OCI-M2 (cell line): ENCODE data around the gene CEMIP.

Experiments
- DNase-seq: peaks from one replicate; lab custom pipeline; 2025; ENCODE audit not compliant: unreplicated experiment; lab: John Stamatoyannopoulos, UW

CEMIP gene

DNA sequence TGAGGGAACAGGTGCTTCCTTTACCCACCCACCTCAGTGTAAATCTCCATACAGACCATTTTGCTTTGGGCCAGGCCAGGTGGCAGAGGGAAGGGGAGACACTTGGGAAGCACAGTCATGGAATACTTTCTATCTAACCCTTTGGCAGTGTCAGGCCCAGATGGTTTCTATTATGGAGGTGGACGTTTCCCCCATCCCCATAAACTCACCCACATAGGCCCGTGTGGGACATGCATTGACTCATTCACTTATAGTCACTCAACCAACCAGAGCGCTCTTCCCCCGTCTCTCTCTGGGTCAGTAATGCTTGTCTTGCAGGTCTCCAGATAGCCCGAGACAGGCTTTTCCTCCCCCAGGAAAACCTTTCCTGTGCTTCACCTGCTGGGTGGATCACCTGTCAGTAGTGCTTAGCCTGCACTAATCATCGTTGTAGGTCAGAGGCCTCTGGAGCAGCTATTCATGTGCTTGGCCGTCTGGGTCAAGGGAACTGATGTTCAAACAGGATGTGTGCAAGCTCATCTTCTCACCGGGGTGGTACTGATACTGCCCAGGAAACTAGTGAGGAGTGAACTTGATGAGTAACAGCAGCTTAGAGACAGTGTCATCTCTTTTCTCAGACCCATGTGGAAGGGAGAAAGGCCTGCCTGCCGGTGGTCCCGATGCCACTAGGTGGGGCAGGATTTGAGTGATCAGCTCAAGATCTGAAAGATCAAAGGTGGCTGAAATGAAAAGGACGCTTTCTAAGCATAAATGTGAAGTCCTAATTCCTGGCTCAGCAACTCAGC is 67.1 kb downstream of the CEMIP start:
- DNase-seq = no peak

DNA sequence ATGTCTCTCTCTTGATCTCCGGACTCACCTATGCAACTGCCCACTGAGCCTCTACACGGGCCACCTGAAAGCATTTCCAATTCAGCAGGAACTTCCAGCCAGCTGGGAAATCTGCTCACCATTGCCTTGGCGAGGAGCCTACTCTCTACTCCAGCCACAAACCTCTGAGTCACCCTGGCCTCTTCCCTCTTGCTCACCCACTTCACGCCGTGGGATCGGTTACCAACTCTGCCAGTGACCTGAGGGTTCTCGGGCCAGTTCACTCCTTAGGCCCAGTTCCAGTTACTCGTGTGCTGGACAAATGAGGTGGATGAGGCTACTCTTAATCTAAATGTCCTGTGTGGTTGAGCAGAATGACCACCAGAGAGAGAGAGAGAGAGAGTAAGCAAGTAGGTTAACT is 70.1 kb downstream of the CEMIP start:
- no peak for DNase-seq

DNA sequence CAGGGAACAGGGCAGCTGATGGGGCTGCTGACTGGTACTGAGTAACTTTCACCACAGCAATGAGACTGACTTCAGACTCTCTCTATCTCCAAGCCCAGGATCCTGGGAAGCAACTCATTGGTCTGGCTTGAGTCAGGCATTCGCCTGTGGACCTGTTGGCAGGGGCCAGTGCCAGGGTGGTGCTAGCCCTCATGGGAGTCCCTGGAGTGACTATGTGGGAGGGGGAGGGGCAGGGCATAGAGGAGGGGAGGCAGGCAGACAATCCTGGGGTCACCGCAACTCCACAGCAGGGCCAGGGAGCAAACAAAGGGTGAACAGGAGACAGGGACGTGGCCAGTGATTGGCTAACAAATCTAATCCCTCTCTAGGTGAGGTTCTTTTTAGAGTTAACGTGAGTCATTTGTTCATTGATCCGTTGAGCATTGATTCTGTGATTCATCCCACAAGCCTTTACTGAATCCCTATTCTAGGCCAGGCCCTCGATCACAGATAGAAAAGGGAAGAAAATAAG is 71.8 kb downstream of the CEMIP start:
- no peak for DNase-seq

DNA sequence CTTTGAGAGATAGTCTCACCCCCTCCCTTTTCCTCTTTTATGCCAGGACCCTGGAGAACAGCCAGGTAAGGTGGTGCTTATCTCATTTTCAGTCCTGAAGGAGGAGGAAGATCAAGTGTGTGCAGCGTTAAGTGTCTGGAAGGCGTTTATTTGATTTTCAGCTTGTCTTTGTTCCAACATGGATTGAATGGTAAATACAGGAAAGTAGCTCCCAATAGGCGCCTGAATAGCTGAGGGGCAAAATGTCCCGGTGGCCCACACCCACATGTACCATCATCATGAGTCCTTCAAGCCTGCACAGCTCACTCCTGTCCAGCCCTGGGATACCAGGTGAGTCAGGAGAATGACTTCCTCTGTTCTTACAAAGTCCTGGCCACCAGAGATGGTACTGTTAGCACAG is 73.5 kb downstream of the CEMIP start:
- no peak for DNase-seq

DNA sequence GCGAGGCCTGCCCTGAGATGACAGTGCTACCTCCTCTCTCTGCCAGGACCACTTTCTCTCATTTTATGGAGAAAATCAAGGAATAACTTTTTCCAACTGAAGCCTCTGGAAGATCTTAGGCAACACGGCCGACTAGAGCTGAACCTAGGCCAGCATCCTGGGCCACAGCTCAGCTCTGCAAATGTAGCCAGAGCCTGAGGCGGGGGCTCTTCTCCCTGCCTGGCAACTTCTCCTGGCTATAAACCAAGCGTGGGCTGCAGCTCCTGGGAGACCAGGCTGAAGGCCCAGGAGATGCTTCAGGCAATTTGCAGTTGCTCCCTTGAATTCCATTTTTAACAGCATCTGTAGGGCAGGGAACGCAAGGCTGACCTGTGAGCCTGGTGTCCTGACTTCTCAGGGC is 74.9 kb downstream of the CEMIP start:
- DNase-seq = no peak

DNA sequence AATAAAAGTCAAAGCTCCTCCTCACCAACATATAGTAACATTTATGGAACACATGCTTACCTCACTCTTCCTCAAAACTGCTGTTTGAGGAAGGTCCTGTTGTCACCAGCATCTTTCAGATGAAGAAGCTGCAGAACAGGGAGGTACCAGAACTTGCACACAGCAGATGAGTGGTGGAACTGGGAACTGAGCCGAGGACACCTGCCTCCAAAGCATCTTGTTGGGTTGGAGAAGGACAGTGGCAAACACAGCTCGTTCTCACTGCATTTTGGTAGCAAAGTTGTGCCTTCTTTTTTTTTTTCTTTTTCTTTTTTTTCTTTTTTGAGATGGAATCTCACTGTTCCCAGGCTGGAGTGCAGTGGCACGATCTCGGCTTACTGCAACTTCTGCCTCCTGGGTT is 76.0 kb downstream of the CEMIP start:
- no peak for DNase-seq

DNA sequence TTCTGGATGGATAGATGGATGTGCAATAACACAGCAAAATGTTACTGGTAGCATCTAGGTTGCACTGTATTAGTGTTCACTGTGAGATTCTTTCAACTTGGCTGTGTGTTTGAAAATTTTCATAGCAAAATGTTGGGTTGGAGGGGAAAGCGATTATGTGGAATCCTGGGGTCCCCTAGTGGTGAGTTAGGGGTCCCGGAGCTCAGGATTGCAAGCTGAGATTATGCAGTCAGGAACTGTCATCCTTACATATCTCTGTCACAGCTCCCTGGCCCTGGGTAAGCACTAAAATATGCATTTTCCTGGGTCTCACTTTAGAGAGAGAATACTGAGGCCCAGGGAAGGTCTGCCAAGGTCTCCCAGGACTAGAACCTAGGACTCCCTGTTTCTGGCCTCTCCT is 77.2 kb downstream of the CEMIP start:
- no peak for DNase-seq

DNA sequence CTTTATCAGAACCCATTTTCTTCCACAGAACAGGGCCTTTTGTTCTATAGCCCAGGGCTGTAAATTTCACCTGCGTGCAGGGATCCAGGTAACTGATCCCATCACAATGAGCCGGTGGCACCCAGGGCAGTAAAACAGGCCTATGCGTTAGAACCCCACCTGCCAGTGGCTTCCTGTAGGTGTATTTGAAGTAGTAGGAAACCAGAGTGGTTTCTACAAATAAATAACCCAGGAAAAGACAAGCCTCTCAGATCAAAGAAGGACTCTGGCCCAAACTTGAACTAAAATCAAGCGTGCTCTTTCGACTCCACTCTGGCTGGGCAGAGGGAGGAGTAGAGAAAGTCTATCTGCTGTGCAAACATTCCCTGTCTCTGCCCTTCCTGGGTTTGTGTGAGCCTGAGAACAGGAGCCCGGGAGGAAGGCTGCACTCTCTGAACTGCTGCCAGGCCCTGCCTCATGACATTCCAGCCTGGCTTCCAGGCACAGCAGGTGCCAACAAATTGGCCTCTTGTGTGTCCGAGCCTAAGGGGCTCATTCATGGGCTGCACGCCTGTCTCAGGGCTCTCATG is 77.7 kb downstream of the CEMIP start:
- DNase-seq = no peak

DNA sequence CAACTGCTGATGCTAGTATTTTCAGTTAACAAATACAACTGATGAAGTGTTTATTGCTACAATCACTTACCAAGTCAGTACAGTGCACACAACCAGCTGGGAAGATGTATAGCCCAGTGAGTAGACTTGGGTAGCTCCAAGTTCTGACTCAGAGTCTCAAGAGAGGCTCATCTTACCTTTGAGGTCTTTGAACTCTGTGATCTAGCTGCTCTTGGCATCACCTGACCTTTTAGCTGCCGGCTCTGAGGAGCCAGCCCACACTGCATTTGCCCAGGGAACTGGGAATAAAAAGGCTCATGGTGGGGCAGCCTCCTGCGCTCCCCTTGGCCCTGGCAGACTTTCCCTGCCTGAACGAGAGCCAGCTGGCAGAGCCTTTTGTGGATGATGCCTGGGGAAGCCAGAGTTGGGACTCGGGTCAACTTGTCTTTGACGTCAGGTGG is 82.6 kb downstream of the CEMIP start:
- no peak for DNase-seq

DNA sequence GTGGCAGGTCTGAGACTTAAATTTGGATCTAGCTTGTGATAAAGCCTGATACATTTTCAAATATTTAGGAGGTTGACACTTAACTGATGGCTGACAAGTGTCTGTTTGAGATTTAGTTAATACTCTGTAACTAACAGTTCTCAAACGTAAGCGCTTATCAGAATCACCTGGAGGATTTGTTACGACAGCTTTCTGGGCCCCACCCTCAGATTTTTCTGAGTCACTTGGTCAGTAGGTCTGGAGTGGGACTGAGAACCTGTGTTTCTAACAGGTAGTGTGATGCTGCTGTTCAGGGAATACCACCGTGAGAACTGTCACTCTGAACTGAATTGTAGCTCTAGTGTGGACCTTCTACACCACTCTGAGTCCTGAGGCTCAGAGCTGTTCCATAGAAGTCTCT is 85.5 kb downstream of the CEMIP start:
- no peak for DNase-seq

DNA sequence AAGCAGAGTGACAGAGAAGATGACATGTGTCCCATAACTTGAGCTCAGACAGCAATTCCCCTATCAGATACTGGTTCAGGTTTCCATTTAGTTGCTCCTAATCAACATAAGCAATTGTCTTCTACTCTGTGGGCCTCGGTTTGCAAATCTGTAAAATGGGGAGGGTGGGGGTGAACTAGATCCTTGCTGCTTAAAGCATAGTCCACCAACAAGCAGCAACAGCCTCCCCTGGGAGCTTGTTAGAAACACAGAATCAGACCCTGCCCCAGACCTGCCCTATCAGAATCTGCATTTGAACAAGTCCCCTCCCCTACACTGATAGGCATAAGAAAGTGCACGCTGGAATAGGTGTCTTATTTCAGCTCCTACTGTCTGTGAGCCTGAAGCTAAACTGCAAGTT is 87.8 kb downstream of the CEMIP start:
- DNase-seq = no peak

DNA sequence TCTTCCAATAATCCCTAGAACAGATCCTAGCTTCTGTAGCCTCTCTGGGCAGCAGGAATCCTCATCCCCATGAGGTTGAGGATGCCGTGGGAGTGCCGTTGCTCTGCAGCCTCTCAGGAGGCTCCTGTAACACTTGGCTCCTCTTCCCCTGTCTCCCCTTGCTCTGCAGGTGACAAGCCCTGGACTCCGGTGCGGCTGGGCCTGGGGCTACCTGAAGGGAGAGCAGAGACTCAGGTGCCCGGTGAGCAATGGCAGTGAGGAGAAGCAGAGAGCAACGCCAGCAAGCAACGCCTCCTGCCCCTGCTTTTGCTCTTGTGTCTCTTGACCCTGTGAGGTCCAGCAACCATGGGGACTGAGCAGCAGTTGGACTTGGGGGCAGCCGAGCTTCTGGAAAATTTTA is 91.2 kb downstream of the CEMIP start:
- DNase-seq = no peak

DNA sequence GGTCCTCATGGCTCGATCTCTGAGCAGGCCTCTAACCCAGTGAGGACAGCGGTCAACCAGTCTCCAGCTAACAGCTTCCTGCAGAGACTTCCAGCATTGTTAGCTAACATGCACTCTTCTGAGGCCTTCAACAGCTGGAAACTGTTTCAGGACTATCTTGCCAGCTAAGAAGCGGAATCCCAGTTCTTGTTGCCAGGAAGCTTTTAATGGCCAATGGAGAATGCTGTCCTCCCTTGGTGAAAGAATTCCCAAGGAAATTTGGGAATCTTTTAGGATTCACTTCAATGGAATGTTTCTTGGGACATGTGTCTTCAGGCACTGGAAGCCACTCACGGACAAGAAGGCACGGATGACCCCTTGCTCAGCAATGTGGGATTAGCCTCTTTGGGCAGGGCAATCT is 91.7 kb downstream of the CEMIP start:
- no peak for DNase-seq

DNA sequence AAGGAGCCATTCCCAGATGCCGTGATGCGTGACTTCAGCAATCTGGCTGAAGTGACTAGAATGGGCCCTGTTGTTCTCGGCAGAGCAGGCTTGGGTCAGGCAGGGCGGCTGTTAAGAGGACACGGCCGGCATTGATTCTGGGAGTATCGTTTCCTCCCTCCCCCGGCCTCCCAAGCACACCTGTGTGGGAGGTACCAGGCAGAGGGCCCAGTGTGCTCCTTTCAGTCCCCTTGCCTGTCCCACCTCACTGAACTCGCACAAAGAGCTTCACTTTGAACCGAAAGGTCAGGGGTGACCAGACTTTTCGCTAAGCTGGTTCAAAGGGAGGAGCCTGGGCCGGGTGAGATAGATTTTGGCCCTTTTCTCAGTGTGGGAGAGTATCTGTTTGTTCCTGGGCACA is 92.7 kb downstream of the CEMIP start:
- DNase-seq = no peak

DNA sequence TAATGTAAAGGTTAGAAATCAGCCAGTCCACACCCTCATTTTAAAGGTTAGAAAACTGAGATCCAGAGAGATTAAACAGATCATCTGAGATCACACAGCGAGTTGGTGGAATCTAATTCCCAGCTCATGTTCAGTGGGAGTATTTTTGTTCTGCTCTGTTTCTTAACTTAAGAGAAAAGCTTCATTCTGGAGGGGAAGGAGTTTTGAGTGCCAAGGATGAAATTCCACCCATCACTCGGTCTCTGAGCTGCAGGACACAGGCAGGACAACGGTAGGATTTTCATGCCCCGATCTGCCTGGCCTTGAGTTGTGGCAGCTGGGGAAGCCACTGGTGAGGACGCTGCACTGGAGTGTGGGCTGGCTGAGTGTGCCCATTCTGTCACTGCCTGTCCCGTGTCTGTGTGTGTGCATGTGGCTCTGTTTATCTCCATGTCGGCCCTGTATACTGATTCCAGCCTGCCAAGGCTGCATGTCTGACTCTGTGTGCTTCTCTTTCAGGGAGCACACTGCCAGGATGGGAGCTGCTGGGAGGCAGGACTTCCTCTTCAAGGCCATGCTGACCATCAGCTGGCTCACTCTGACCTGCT is 94.3 kb downstream of the CEMIP start:
- no peak for DNase-seq

DNA sequence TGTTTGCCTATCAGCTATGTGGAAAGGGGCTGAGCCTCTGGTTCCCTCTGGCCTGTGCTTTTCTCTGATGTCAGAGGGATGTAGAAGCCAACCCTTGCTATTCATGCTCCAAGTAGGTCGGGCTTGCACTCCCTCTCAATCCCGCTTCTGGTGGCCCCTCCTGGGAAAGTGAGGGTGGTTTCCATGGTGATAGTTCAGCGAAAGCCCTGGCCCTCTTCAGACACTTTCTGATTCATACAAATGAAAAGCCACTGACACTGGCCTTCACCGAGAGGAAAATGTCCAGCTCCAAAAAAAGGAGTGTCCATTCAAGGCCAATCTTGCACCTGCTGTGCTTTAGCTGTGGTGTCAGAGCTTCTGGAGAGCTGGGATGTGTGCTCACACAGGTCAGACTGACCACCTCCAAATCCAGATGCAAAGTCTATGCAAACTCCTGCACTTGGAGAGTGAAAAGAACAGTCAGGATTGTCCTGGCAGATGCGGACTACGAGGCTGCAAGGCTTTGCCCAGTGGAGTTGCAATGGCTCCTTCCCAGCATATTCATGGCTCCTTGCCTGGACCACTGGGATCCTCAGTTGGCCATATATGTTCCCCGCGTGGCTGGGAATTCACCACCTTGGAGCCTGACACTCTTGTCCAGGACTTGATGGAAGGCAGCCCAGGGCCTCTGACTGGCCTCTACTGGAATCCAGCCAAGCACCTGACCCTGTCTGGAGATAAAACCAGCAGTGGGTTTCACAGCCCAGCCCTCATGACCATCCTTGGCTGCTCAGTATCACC is 96.6 kb downstream of the CEMIP start:
- no peak for DNase-seq

DNA sequence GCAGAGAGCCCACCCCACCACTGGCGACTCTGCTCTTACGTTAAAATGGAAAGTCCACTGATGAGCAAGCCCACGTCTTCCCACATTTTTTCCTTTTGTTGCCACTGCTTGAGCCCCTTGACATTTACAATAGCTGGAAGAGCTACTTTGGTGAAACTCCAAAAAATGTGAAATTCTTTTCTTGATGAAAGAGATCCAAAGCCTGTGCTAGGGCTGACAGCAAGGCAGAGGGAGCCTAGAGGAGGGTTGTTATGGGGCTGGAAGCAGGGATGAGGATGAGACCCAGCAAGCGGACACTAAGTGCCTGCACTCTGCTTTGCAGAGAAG is 97.1 kb downstream of the CEMIP start:
- DNase-seq = no peak

DNA sequence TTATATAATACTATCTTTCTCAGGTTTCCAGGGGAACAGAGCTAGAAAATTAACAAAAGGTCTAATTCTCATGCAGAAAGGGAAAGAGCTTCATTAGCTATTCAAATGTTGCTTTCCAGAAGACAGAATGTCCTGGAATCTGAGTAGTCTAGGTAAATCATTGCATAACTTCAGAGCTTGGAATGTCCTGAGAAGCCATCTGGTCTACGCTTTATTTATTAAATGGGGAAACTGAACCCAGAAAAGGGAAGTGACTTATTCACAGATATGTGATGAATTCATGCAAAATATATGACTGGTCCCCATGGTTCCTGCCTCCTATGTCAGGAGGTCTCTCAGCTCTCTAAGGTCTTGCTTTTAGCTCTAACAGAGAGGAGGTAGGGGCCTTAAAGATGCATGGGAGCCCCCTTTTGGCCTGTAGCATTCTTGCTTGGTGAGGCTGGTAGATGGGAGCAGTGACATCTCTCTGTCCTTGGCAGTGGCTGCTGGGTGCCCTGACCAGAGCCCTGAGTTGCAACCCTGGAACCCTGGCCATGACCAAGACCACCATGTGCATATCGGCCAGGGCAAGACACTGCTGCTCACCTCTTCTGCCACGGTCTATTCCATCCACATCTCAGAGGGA is 99.2 kb downstream of the CEMIP start:
- DNase-seq = no peak

DNA sequence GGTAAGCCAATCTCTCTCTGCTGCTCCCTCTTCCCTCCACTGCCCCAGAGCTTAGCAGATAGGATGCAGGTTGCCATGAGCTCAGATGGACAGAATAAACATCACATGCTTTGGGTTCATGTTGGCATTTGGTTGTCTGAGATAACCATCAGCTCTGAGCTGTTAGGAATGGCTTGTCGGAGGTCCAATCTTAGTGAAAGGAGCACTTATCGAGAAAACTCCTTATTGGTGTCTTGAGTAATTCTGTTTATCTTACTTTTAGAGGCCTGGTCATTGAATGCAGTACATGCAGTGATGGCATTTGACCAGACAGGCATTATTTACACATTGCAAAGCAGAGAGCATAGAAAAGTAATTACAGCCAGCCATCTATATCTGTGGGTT is 99.7 kb downstream of the CEMIP start:
- no peak for DNase-seq

DNA sequence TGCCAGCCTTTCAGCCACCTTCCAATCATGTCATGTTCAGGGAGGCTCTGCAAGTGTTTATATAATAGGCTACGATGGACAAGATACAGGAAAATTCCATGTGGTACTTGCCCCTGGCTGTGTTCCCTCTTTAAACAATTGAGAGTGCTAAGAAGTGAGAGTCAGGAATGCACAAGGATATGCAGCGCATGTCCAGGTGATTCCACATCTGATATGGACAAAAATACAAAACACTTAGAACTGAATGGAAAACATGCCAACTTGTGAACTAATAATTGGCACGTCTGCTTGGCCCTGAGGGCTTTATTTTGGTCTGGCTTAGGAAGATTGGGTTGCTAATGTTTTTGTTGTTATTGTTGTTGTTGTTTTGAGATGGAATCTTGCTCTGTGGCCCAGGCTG is 100.9 kb downstream of the CEMIP start:
- DNase-seq = no peak

DNA sequence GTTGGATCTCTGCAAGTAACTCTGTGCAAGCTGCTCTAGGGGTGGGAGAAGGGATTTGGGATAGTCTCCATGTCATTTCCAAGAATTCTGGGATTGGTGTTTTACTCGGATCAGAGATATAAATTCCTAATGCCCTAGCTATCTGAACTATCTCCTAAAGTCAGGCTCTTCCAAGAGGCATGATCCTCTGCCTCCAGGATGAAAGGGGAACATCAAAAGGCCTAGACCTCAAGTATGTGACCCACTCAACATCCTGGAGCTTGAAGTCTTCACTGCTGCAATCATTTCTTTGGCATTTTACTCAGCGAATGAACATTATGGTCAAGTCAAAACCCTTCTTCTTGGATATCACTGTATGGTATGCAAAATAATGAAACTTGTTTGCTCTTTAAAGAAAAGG is 104.5 kb downstream of the CEMIP start:
- DNase-seq = no peak
